H9 (cell line): ENCODE measurements around the gene NDUFB4. TPM values are rescaled to one million over a fixed set of nuclear protein-coding genes. Genes with fewer than 3 reads are reported as not detected.

Source experiments
- DNase-seq: peaks from one replicate; pipeline ENCODE4 v3.0.0-alpha.2; 2017
- H2AFZ ChIP-seq: one replicate; pipeline ENCODE4 v1.6.1; 2013; ENCODE audit warnings: mild to moderate bottlenecking, low read length, control low read depth, moderate library complexity
- H2AK5ac ChIP-seq: 2 replicates; pipeline ENCODE4 v1.6.1; 2013; ENCODE audit warnings: low read length, control low read depth, mixed read lengths; ENCODE audit not compliant: insufficient read length
- H2BK120ac ChIP-seq: one replicate; pipeline ENCODE4 v1.6.1; 2013; ENCODE audit warnings: low read depth, mild to moderate bottlenecking, low read length, control low read depth, inconsistent platforms; ENCODE audit not compliant: poor library complexity, severe bottlenecking
- H2BK12ac ChIP-seq: 2 replicates; pipeline ENCODE4 v1.6.1; 2013; ENCODE audit warnings: low read length, control low read depth, mixed read lengths, low read depth; ENCODE audit not compliant: insufficient read length
- H2BK15ac ChIP-seq: 2 replicates; pipeline ENCODE4 v1.6.1; 2013; ENCODE audit warnings: low read depth, low read length, control low read depth
- H2BK20ac ChIP-seq: one replicate; pipeline ENCODE4 v1.6.1; 2013; ENCODE audit warnings: low read depth, mild to moderate bottlenecking, low read length, control low read depth, inconsistent platforms; ENCODE audit not compliant: poor library complexity, severe bottlenecking
- H2BK5ac ChIP-seq: 2 replicates; pipeline ENCODE4 v1.6.1; 2013; ENCODE audit warnings: low read length, control low read depth, mixed read lengths; ENCODE audit not compliant: insufficient read length
- H3K14ac ChIP-seq: 2 replicates; pipeline ENCODE4 v1.6.1; 2013; ENCODE audit warnings: low read length, control low read depth; ENCODE audit not compliant: insufficient read depth
- H3K18ac ChIP-seq: 2 replicates; pipeline ENCODE4 v1.6.1; 2013; ENCODE audit warnings: low read depth, mild to moderate bottlenecking, mixed read lengths, low read length, control low read depth; ENCODE audit not compliant: insufficient read length
- H3K23ac ChIP-seq: 2 replicates; pipeline ENCODE4 v1.6.1; 2013; ENCODE audit warnings: low read length, control low read depth, mixed read lengths, low read depth; ENCODE audit not compliant: insufficient read length
- H3K23me2 ChIP-seq: 2 replicates; pipeline ENCODE4 v1.6.1; 2013; ENCODE audit warnings: low read depth, mild to moderate bottlenecking, mixed read lengths, low read length, control low read depth; ENCODE audit not compliant: insufficient read length, poor library complexity, severe bottlenecking
- H3K27ac ChIP-seq: 2 replicates; pipeline ENCODE4 v1.5.1; 2013; ENCODE audit warnings: low read length, control low read depth, mixed read lengths, low read depth; ENCODE audit not compliant: insufficient read length
- H3K27me3 ChIP-seq: 2 replicates; pipeline ENCODE4 v1.6.1; 2013; ENCODE audit warnings: low read length, control low read depth, inconsistent platforms; ENCODE audit not compliant: insufficient read depth
- H3K4ac ChIP-seq: 2 replicates; pipeline ENCODE4 v1.6.1; 2013; ENCODE audit warnings: low read depth, mild to moderate bottlenecking, control low read depth, inconsistent platforms, low read length, moderate library complexity
- H3K4me1 ChIP-seq: 2 replicates; pipeline ENCODE4 v1.6.1; 2013; ENCODE audit warnings: low read length, control low read depth, inconsistent platforms; ENCODE audit not compliant: insufficient read depth
- H3K4me2 ChIP-seq: 2 replicates; pipeline ENCODE4 v1.6.1; 2013; ENCODE audit warnings: low read length, control low read depth, mixed read lengths; ENCODE audit not compliant: insufficient read length, insufficient read depth
- H3K56ac ChIP-seq: 2 replicates; pipeline ENCODE4 v1.6.1; 2013; ENCODE audit warnings: low read depth, mild to moderate bottlenecking, mixed read lengths, low read length, control low read depth; ENCODE audit not compliant: insufficient read length
- H3K79me1 ChIP-seq: 2 replicates; pipeline ENCODE4 v1.6.1; 2013; ENCODE audit warnings: low read depth, mild to moderate bottlenecking, moderate library complexity, low read length, control low read depth, inconsistent platforms; ENCODE audit not compliant: insufficient read depth, poor library complexity, severe bottlenecking
- H3K79me2 ChIP-seq: 2 replicates; pipeline ENCODE4 v1.6.1; 2013; ENCODE audit warnings: low read length, control low read depth, inconsistent platforms; ENCODE audit not compliant: insufficient read depth
- H3K9ac ChIP-seq: 2 replicates; pipeline ENCODE4 v1.6.1; 2013; ENCODE audit warnings: low read length, control low read depth, mixed read lengths; ENCODE audit not compliant: insufficient read length; ENCODE audit errors: extremely low read depth
- H3K9me3 ChIP-seq: one replicate; pipeline ENCODE4 v1.6.1; 2013; ENCODE audit warnings: low read depth, low read length, inconsistent platforms; ENCODE audit not compliant: control insufficient read depth
- H3T11ph ChIP-seq: one replicate; pipeline ENCODE4 v1.6.1; 2013; ENCODE audit warnings: mild to moderate bottlenecking, low read length, control low read depth, inconsistent platforms
- H4K20me1 ChIP-seq: one replicate; pipeline ENCODE4 v1.6.1; 2013; ENCODE audit not compliant: control insufficient read depth, insufficient read length, insufficient read depth
- H4K5ac ChIP-seq: 2 replicates; pipeline ENCODE4 v1.6.1; 2013; ENCODE audit warnings: low read depth, mild to moderate bottlenecking, mixed read lengths, low read length, control low read depth; ENCODE audit not compliant: insufficient read length
- H4K8ac ChIP-seq: replicated peaks from 2 replicates; pipeline ENCODE4 v1.6.1; 2013; ENCODE audit warnings: low read length, control low read depth, mixed read lengths, low read depth; ENCODE audit not compliant: insufficient read length
- H4K91ac ChIP-seq: 2 replicates; pipeline ENCODE4 v1.6.1; 2013; ENCODE audit warnings: low read depth, mild to moderate bottlenecking, moderate library complexity, mixed read lengths, low read length, control low read depth; ENCODE audit not compliant: insufficient read length
- H3K27ac Mint-ChIP-seq, 3 experiments: 2 replicates in 2 of 3; 3 replicates in 1 of 3; pipeline ENCODE4 v1.8.0; 2020 to 2021; ENCODE audit warnings: mixed read lengths in 3 of 3, mild to moderate bottlenecking in 1 of 3, moderate library complexity in 1 of 3
- H3K27me3 Mint-ChIP-seq: 2 replicates; pipeline ENCODE4 v1.8.0; 2021; ENCODE audit warnings: low read depth, mild to moderate bottlenecking, moderate library complexity, mixed read lengths
- H3K36me3 Mint-ChIP-seq, 3 experiments: 2 replicates in 2 of 3; 3 replicates in 1 of 3; pipeline ENCODE4 v1.8.0; 2020 to 2021; ENCODE audit warnings: low read depth in 3 of 3, mixed read lengths in 3 of 3; ENCODE audit not compliant: insufficient read depth in 1 of 3
- H3K4me1 Mint-ChIP-seq, 2 experiments: 2 replicates each; pipeline ENCODE4 v1.8.0; 2020; ENCODE audit warnings: mixed read lengths in 2 of 2
- H3K4me3 Mint-ChIP-seq, 2 experiments: 2 replicates in 1 of 2; 3 replicates in 1 of 2; pipeline ENCODE4 v1.8.0; 2020 to 2021; ENCODE audit warnings: mild to moderate bottlenecking in 2 of 2, mixed read lengths in 2 of 2, moderate library complexity in 1 of 2
- H3K9me3 Mint-ChIP-seq, 2 experiments: 2 replicates in 1 of 2; 3 replicates in 1 of 2; pipeline ENCODE4 v1.8.0; 2020; ENCODE audit warnings: mild to moderate bottlenecking in 2 of 2, mixed read lengths in 2 of 2, moderate library complexity in 1 of 2
- CTCF ChIP-seq: fragments of 200-600 bp; sonication (generic); conservative IDR thresholded peaks from 3 replicates; pipeline ENCODE4 v1.8.0; 2021; ENCODE audit warnings: antibody characterized with exemption, mild to moderate bottlenecking
- WGBS: extraction: QIAGEN DNeasy Blood & Tissue Kit; methylation state at CpG from one replicate; pipeline ENCODE4 v1.1.7; 2013; ENCODE audit warnings: missing lambda C conversion rate, low lambda C conversion rate, mixed read lengths; ENCODE audit not compliant: insufficient read length; ENCODE audit errors: extremely low coverage; 5-methylcytosine and 5-hydroxymethylcytosine counted together
- total RNA-seq: library from RNA; stranded (reverse); gene quantifications from 2 replicates; pipeline ENCODE4 v1.2.1, GENCODE V29; 2021

Gene NDUFB4
- total RNA-seq, 1 experiment from 2014 or later = 217 TPM

GRCh38 chr3:120567370-120568201, 28.6 kb upstream of the NDUFB4 start:
- Histone ChIP-seq H3K27ac (no peak overlapping the region), H4K5ac (no peak overlapping the region), H3K4me1 (peaks cover 5% of the 10 kb centered on the region; the same call in 1 of the 2 replicates), H2BK20ac (no peak overlapping the region), H3K4me2 (peak overlapping the region; percentile 5), H3T11ph (no peak overlapping the region), H3K9me3 (peaks cover 9% of the 10 kb centered on the region), H3K9ac (no peak overlapping the region), H4K8ac (no peak overlapping the region), H3K79me1 (no peaks in the 10 kb centered on the region), H4K20me1 (no peaks in the 10 kb centered on the region), H3K79me2 (no peaks in the 10 kb centered on the region), H3K56ac (no peak overlapping the region), H2BK5ac (no peak overlapping the region), H3K4ac (no peak overlapping the region), H3K18ac (no peak overlapping the region), H3K23ac (no peak overlapping the region), H2BK12ac (no peak overlapping the region), H2AFZ (peak overlapping the region; percentile 34), H3K27me3 (no peaks in the 10 kb centered on the region), H4K91ac (no peak overlapping the region), H3K14ac (no peak overlapping the region), H2BK15ac (no peak overlapping the region), H2AK5ac (no peak overlapping the region), H3K23me2 (no peaks in the 10 kb centered on the region), H2BK120ac (no peak overlapping the region)
- WGBS = no CpG with 5 or more reads among the region's 8 CpGs
- no peak for DNase-seq
- peak overlapping the region in 1 of 2 experiments; percentile 64; a peak in 2 of 5 replicates for H3K4me3 Mint-ChIP-seq
- TF ChIP-seq CTCF = peak; percentile 56; the same call in 2 of the 3 replicates
- H3K36me3 Mint-ChIP-seq = peaks cover 4 to 12% (median 9%) of the 10 kb centered on the region in 3 experiments; a peak in 6 of 7 replicates
- H3K9me3 Mint-ChIP-seq = peaks cover 15 to 17% of the 10 kb centered on the region in 2 experiments
- peak overlapping the region; percentile 83 to 97 (median 96) for H3K27ac Mint-ChIP-seq
- peaks cover 33 to 34% of the 10 kb centered on the region in 2 experiments for H3K4me1 Mint-ChIP-seq
- no peaks in the 10 kb centered on the region for H3K27me3 Mint-ChIP-seq
